Endothelial cell of umbilical vein (primary cell): Measurements from ENCODE around the gene PADI1.

Experiments used
- EZH2 ChIP-seq: IDR thresholded peaks from 2 replicates; pipeline ENCODE4 v1.6.1; 2012; ENCODE audit warnings: borderline replicate concordance, low read depth, mild to moderate bottlenecking, moderate library complexity, low read length, inconsistent platforms; ENCODE audit not compliant: severe bottlenecking
- FOS ChIP-seq: IDR thresholded peaks from 2 replicates; pipeline ENCODE4 v1.6.1; 2011; ENCODE audit warnings: mild to moderate bottlenecking, low read length, moderate library complexity, borderline replicate concordance; ENCODE audit not compliant: insufficient read depth
- GATA2 ChIP-seq: IDR thresholded peaks from 2 replicates; pipeline ENCODE4 v1.7.0; 2011; ENCODE audit warnings: low read depth, mild to moderate bottlenecking, moderate library complexity, mixed read lengths, low read length; ENCODE audit not compliant: insufficient read length, insufficient read depth
- JUN ChIP-seq: IDR thresholded peaks from 2 replicates; pipeline ENCODE4 v1.6.1; 2011; ENCODE audit warnings: borderline replicate concordance, low read depth; ENCODE audit not compliant: insufficient read length, insufficient read depth
- MYC ChIP-seq: IDR thresholded peaks from one replicate; pipeline ENCODE4 v1.6.1; 2011; ENCODE audit warnings: mild to moderate bottlenecking, low read depth, low read length
- POLR2A ChIP-seq: IDR thresholded peaks from 2 replicates; pipeline ENCODE4 v1.6.1; 2012; ENCODE audit warnings: low read depth, mild to moderate bottlenecking, control low read depth, low read length
- POLR2AphosphoS5 ChIP-seq: IDR thresholded peaks from 2 replicates; pipeline ENCODE4 v1.6.1; 2012; ENCODE audit warnings: low read depth, mild to moderate bottlenecking, control low read depth, low read length, moderate library complexity; ENCODE audit not compliant: insufficient read depth
- TF ChIP-seq, protein P1 (sequence below), 2 donors: IDR thresholded peaks; 1 replicate in 1 of 2; 2 replicates in 1 of 2; pipeline ENCODE4 v1.5.1; 2011; ENCODE audit warnings: low read length in 2 of 2, mild to moderate bottlenecking in 2 of 2, moderate library complexity in 2 of 2, control low read depth in 1 of 2, inconsistent platforms in 1 of 2, low read depth in 1 of 2; ENCODE audit not compliant: insufficient read depth in 1 of 2; ENCODE audit errors: extremely low read depth in 1 of 2
- TF ChIP-seq, protein P2 (sequence below): IDR thresholded peaks from 2 replicates; pipeline ENCODE4 v1.6.1; 2011; ENCODE audit not compliant: insufficient read depth, insufficient read length

DNA sequence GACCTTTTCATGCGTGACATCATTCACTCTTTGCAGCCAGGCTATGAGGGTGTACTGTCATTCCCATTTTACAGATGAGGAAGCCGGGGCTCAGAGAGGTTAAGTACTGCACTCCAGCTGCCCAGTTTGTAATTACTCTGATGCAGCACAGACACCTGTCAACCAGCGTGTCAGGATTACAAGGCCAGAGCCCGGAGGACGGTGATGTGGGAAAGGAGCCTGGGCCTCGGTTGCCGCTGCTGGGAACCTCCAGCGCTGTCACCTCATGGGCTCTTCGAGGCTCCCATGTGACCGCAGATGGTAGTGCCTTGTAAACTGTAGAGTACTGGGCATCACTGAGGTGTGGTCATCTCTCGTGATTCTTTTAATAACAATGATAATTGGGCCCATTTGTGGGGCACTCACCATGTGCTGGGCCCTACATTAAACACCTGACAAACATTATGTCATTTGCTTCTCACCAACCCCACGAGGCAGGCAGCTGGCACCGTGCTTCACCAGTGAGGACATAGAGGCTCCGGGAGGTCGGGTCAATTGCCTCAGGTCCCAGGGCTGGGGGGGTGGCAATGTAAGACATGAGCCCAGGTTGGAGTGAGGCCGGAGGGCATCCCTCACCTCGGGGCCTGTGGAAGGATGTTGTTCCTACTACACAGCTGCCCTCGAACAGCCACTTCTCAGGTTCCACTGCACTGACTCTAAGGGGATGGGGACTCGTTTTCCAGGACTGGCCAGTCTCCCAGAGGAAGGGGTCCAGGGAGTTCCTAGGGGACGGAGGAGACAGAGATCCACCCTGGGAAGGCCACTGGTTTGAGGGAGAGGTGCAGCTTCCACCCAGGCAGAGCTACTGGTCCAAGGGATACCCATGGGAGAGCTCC, 42.8 kb upstream of the PADI1 start:
- TF ChIP-seq EZH2 = no peak
- no peak for TF ChIP-seq POLR2A
- TF ChIP-seq, protein P1, sequence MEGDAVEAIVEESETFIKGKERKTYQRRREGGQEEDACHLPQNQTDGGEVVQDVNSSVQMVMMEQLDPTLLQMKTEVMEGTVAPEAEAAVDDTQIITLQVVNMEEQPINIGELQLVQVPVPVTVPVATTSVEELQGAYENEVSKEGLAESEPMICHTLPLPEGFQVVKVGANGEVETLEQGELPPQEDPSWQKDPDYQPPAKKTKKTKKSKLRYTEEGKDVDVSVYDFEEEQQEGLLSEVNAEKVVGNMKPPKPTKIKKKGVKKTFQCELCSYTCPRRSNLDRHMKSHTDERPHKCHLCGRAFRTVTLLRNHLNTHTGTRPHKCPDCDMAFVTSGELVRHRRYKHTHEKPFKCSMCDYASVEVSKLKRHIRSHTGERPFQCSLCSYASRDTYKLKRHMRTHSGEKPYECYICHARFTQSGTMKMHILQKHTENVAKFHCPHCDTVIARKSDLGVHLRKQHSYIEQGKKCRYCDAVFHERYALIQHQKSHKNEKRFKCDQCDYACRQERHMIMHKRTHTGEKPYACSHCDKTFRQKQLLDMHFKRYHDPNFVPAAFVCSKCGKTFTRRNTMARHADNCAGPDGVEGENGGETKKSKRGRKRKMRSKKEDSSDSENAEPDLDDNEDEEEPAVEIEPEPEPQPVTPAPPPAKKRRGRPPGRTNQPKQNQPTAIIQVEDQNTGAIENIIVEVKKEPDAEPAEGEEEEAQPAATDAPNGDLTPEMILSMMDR (IDR thresholded peaks at IDR 0.05; ENCODE audit: extremely low read depth in 1 of 2, insufficient read depth in 1 of 2, low read depth in 1 of 2, low read length in 2 of 2) = no peak
- no peak for TF ChIP-seq POLR2AphosphoS5
- TF ChIP-seq, protein P2, sequence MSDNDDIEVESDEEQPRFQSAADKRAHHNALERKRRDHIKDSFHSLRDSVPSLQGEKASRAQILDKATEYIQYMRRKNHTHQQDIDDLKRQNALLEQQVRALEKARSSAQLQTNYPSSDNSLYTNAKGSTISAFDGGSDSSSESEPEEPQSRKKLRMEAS = no peak
- TF ChIP-seq FOS = no peak
- TF ChIP-seq JUN = no peak
- no peak for TF ChIP-seq GATA2
- no peak for TF ChIP-seq MYC
